Endothelial cell of umbilical vein (primary cell): ENCODE results near the gene MRPS11. TPM values are rescaled to one million over a fixed set of nuclear protein-coding genes. Genes with fewer than 3 reads are reported as not detected.

Source experiments
- BruUV-seq: library from RNA; stranded (reverse); fragments of 400-500 nt; replicated peaks from 2 replicates; lab custom pipeline; 2021; lab: Mats Ljungman, UMichigan
- CTCF ChIA-PET: fragments of 300-600, 350-600 bp; sonication (Branson Sonifier 250); formaldehyde crosslinking; loops from one replicate; lab custom pipeline; 2021; ENCODE audit warnings: antibody characterized with exemption, inconsistent platforms; lab: Charles Lee
- POLR2A ChIA-PET: fragments of 300-600, 350-600 bp; sonication (Branson Sonifier 250); formaldehyde crosslinking; loops from one replicate; lab custom pipeline; 2021; ENCODE audit warnings: antibody characterized with exemption, inconsistent platforms; lab: Charles Lee
- DNase-seq: peaks from one replicate; pipeline ENCODE4 v3.0.0-alpha.2; 2011; ENCODE audit warnings: low read depth, low spot score
- FAIRE-seq: peaks from 2 replicates; lab custom pipeline; 2011; peaks lifted over from hg19 to GRCh38; lab: Jason Lieb, UNC
- H2AFZ ChIP-seq: 2 replicates; pipeline ENCODE4 v1.6.0; 2012; ENCODE audit warnings: low read depth, low read length, control low read depth, inconsistent platforms
- H3K27ac ChIP-seq: 2 replicates; pipeline ENCODE4 v1.5.1; 2011; ENCODE audit warnings: low read depth, mild to moderate bottlenecking, control low read depth, low read length, moderate library complexity; ENCODE audit not compliant: insufficient read depth
- H3K27me3 ChIP-seq, 2 experiments: 2 replicates each; pipeline versions ENCODE4 v1.6.0 to v1.6.1; 2011; ENCODE audit warnings: low read length in 2 of 2, mixed read lengths in 1 of 2; ENCODE audit not compliant: control insufficient read depth in 2 of 2, insufficient read depth in 2 of 2
- H3K36me3 ChIP-seq, 2 experiments: 2 replicates in 1 of 2; 3 replicates in 1 of 2; pipeline ENCODE4 v1.5.1; 2011; ENCODE audit warnings: low read length in 2 of 2, mild to moderate bottlenecking in 1 of 2, moderate library complexity in 1 of 2; ENCODE audit not compliant: control insufficient read depth in 2 of 2, insufficient read depth in 2 of 2; ENCODE audit errors: extremely low read depth in 1 of 2
- H3K4me1 ChIP-seq: 3 replicates; pipeline ENCODE4 v1.5.1; 2011; ENCODE audit warnings: mild to moderate bottlenecking, low read length; ENCODE audit not compliant: control insufficient read depth, insufficient read depth; ENCODE audit errors: extremely low read depth
- H3K4me2 ChIP-seq: 2 replicates; pipeline ENCODE4 v1.6.1; 2011; ENCODE audit warnings: low read length, control low read depth, mixed read lengths; ENCODE audit not compliant: insufficient read depth
- H3K4me3 ChIP-seq, 3 experiments: fragments of 200-600 bp in 1 of 3; sonication (generic), shearing (Covaris generic) in 1 of 3; replicated peaks in 1 of 3; 2 replicates each; pipeline ENCODE4 v1.5.1; 2011 to 2016; ENCODE audit warnings: control low read depth in 3 of 3, low read length in 3 of 3, mild to moderate bottlenecking in 2 of 3, inconsistent platforms in 1 of 3, low read depth in 1 of 3, moderate library complexity in 1 of 3; ENCODE audit not compliant: insufficient read depth in 1 of 3
- H3K79me2 ChIP-seq: 2 replicates; pipeline ENCODE4 v1.6.0; 2012; ENCODE audit warnings: low read length, inconsistent platforms; ENCODE audit not compliant: control insufficient read depth, insufficient read depth
- H3K9ac ChIP-seq: replicated peaks from 2 replicates; pipeline ENCODE3; 2011; ENCODE audit warnings: low read length, control low read depth; ENCODE audit not compliant: insufficient read depth; ENCODE audit errors: extremely low read depth
- H3K9me1 ChIP-seq: replicated peaks from 3 replicates; pipeline ENCODE4 v1.6.0; 2011; ENCODE audit warnings: mild to moderate bottlenecking, low read length; ENCODE audit not compliant: control insufficient read depth, insufficient read depth; ENCODE audit errors: extremely low read depth
- H3K9me3 ChIP-seq: replicated peaks from 2 replicates; pipeline ENCODE4 v1.5.1; 2012; ENCODE audit warnings: low read length, inconsistent platforms; ENCODE audit not compliant: control insufficient read depth, insufficient read depth
- H4K20me1 ChIP-seq: replicated peaks from 2 replicates; pipeline ENCODE3; 2011; ENCODE audit warnings: mild to moderate bottlenecking, low read length; ENCODE audit not compliant: control insufficient read depth, insufficient read depth; ENCODE audit errors: extremely low read depth
- EZH2 ChIP-seq: IDR thresholded peaks from 2 replicates; pipeline ENCODE4 v1.6.1; 2012; ENCODE audit warnings: borderline replicate concordance, low read depth, mild to moderate bottlenecking, moderate library complexity, low read length, inconsistent platforms; ENCODE audit not compliant: severe bottlenecking
- FOS ChIP-seq: IDR thresholded peaks from 2 replicates; pipeline ENCODE4 v1.6.1; 2011; ENCODE audit warnings: mild to moderate bottlenecking, low read length, moderate library complexity, borderline replicate concordance; ENCODE audit not compliant: insufficient read depth
- GATA2 ChIP-seq: IDR thresholded peaks from 2 replicates; pipeline ENCODE4 v1.7.0; 2011; ENCODE audit warnings: low read depth, mild to moderate bottlenecking, moderate library complexity, mixed read lengths, low read length; ENCODE audit not compliant: insufficient read length, insufficient read depth
- JUN ChIP-seq: IDR thresholded peaks from 2 replicates; pipeline ENCODE4 v1.6.1; 2011; ENCODE audit warnings: borderline replicate concordance, low read depth; ENCODE audit not compliant: insufficient read length, insufficient read depth
- MYC ChIP-seq: IDR thresholded peaks from one replicate; pipeline ENCODE4 v1.6.1; 2011; ENCODE audit warnings: mild to moderate bottlenecking, low read depth, low read length
- POLR2A ChIP-seq: IDR thresholded peaks from 2 replicates; pipeline ENCODE4 v1.6.1; 2012; ENCODE audit warnings: low read depth, mild to moderate bottlenecking, control low read depth, low read length
- dilution Hi-C: fragments of 300-500 bp; cut with MboI; formaldehyde crosslinking; loops from one replicate; pipeline ENCODE4 v1.15.0; 2019; ENCODE audit warnings: low sequenced_read_pairs; ENCODE audit not compliant: extremely low pct_ligation_motif_present
- intact Hi-C: fragments of 100-400 bp; cut with micrococcal nuclease; formaldehyde crosslinking; loops from one replicate; pipeline ENCODE4 v1.10.0; 2022
- polyA plus RNA-seq, 4 experiments: library from polyadenylated mRNA; depleted of rRNA in 3 of 4; stranded (reverse) in 3 of 4; unstranded in 1 of 4; fragments of >200 nt; gene quantifications; 2 replicates each; pipeline versions ENCODE4 v1.2.1 to v1.2.3, GENCODE V29; 2011 to 2012; ENCODE audit warnings: missing spikeins in 1 of 4
- total RNA-seq: library from RNA; stranded (reverse); gene quantifications from 2 replicates; pipeline ENCODE4 v1.2.3, GENCODE V29; 2021
- TF ChIP-seq, protein P1 (sequence below), 2 donors: IDR thresholded peaks; 1 replicate in 1 of 2; 2 replicates in 1 of 2; pipeline ENCODE4 v1.5.1; 2011; ENCODE audit warnings: low read length in 2 of 2, mild to moderate bottlenecking in 2 of 2, moderate library complexity in 2 of 2, control low read depth in 1 of 2, inconsistent platforms in 1 of 2, low read depth in 1 of 2; ENCODE audit not compliant: insufficient read depth in 1 of 2; ENCODE audit errors: extremely low read depth in 1 of 2

The MRPS11 gene
- total and polyA plus RNA-seq, 2 donors (not counting 3 experiments of a cell fraction or from before 2014, with no cell fraction given) = 66.3 to 97.9 TPM

DNA sequence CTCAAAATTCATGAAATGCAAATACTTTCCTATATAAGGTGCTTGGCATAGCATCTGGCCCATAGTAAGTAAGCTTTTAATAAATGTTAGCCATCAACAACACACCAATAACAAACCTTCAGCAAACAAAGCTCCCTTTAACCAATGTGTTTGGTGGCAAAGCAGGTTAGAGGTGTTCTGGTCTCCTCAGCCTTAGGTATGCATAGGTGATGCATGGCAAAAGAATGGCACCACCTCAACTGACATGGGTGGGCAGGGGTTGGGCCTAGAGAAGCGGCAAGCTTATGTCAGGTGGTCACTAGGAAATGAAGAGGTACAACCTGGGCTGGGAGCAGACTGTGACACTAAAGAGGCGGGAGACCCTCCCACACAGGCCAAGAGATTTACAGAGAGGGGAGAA lies 38.2 kb downstream of the MRPS11 start:
- DNase-seq (no peak), FAIRE-seq (no peak)
- H3K9me1 ChIP-seq = no peaks in the 10 kb centered on the region
- H2AFZ ChIP-seq = no peak overlapping the region
- H3K9ac ChIP-seq = no peak overlapping the region
- no peak overlapping the region for H3K27ac ChIP-seq
- no peaks in the 10 kb centered on the region for H3K27me3 ChIP-seq
- H3K4me2 ChIP-seq = no peak overlapping the region
- no peak for TF ChIP-seq EZH2
- H4K20me1 ChIP-seq = no peaks in the 10 kb centered on the region
- H3K9me3 ChIP-seq = no peaks in the 10 kb centered on the region
- H3K36me3 ChIP-seq = no peaks in the 10 kb centered on the region
- no peaks in the 10 kb centered on the region for H3K79me2 ChIP-seq
- intact Hi-C loops = no loop called here
- BruUV-seq = no TSS peak
- CTCF ChIA-PET = no interaction called here
- dilution Hi-C loops = no loop called here
- POLR2A ChIA-PET = no interaction called here
- no peaks in the 10 kb centered on the region for H3K4me1 ChIP-seq
- no peak overlapping the region for H3K4me3 ChIP-seq

DNA sequence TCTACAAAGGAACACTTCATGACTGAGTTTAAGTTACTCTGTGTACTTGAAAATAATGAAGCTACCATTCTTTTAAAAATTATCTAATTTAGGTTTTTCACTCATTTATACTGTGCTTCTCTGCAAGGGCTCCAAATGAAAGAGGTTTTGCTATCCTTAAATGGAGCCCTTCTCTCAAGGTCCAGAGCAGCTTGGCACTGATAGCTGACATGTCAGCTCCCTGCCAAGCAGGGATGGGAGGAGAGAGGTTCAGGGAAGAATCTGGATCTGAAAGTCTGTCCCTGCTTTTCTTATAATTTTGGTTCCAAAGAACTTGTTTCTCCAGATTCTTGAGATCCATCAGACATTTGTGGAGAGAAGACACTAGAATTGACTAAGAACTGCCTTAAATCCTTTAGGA lies 39.1 kb downstream of the MRPS11 start:
- no peak overlapping the region for H3K4me3 ChIP-seq
- H4K20me1 ChIP-seq = no peaks in the 10 kb centered on the region
- TF ChIP-seq JUN = no peak
- TF ChIP-seq GATA2 = no peak
- TF ChIP-seq, protein P1, sequence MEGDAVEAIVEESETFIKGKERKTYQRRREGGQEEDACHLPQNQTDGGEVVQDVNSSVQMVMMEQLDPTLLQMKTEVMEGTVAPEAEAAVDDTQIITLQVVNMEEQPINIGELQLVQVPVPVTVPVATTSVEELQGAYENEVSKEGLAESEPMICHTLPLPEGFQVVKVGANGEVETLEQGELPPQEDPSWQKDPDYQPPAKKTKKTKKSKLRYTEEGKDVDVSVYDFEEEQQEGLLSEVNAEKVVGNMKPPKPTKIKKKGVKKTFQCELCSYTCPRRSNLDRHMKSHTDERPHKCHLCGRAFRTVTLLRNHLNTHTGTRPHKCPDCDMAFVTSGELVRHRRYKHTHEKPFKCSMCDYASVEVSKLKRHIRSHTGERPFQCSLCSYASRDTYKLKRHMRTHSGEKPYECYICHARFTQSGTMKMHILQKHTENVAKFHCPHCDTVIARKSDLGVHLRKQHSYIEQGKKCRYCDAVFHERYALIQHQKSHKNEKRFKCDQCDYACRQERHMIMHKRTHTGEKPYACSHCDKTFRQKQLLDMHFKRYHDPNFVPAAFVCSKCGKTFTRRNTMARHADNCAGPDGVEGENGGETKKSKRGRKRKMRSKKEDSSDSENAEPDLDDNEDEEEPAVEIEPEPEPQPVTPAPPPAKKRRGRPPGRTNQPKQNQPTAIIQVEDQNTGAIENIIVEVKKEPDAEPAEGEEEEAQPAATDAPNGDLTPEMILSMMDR (IDR thresholded peaks at IDR 0.05; ENCODE audit: extremely low read depth in 1 of 2, insufficient read depth in 1 of 2, low read depth in 1 of 2, low read length in 2 of 2) = no peak
- TF ChIP-seq FOS = no peak
- no peak for TF ChIP-seq POLR2A
- TF ChIP-seq MYC = no peak
- intact Hi-C loops (no loop called here), dilution Hi-C loops (no loop called here)
- ChIA-PET POLR2A (no interaction called here), CTCF (interaction anchor here (0.7 kb wide), 1 partner anchor 15 kb away, joined by 3 read pairs; no protein-coding TSS in a partner anchor)
- no peak overlapping the region for H2AFZ ChIP-seq
- H3K27ac ChIP-seq = no peak overlapping the region
- H3K27me3 ChIP-seq = no peaks in the 10 kb centered on the region
- peaks cover 0 to under 1% of the 10 kb centered on the region in 2 experiments for H3K36me3 ChIP-seq
- H3K4me2 ChIP-seq = no peak overlapping the region
- BruUV-seq = no TSS peak
- no peaks in the 10 kb centered on the region for H3K4me1 ChIP-seq
- no peaks in the 10 kb centered on the region for H3K9me1 ChIP-seq
- H3K9ac ChIP-seq = no peak overlapping the region
- H3K79me2 ChIP-seq = no peaks in the 10 kb centered on the region
- no peak for FAIRE-seq
- DNase-seq = no peak
- H3K9me3 ChIP-seq = no peaks in the 10 kb centered on the region
